GM12872 (cell line): ENCODE data around the gene PTPRN2.

ENCODE experiments used
- TF ChIP-seq, protein P1 (sequence below): IDR thresholded peaks from 3 replicates; pipeline ENCODE4 v1.5.1; 2011; ENCODE audit warnings: low read depth, mild to moderate bottlenecking, low read length, moderate library complexity; ENCODE audit not compliant: insufficient read depth

Gene PTPRN2

DNA sequence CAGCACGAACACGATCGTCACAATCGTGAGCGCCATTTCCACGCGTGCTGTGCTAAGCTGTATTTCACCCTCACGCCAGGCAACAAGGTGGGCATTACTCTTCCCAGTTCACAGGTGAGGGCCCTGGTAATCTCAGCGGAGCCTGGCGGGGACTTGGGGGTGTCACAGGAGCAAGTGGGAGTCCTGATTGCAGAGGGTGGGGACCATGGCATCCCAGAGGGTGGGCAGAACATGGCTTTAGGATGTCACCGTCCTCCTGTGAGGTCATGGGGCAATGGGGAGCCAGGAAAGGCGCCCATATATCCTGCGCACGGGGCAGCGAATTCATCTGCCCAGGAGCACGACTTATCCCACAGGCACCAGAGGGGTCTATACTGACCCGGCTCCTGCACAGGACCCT is 761.1 kb downstream of the PTPRN2 start:
- TF ChIP-seq, protein P1, sequence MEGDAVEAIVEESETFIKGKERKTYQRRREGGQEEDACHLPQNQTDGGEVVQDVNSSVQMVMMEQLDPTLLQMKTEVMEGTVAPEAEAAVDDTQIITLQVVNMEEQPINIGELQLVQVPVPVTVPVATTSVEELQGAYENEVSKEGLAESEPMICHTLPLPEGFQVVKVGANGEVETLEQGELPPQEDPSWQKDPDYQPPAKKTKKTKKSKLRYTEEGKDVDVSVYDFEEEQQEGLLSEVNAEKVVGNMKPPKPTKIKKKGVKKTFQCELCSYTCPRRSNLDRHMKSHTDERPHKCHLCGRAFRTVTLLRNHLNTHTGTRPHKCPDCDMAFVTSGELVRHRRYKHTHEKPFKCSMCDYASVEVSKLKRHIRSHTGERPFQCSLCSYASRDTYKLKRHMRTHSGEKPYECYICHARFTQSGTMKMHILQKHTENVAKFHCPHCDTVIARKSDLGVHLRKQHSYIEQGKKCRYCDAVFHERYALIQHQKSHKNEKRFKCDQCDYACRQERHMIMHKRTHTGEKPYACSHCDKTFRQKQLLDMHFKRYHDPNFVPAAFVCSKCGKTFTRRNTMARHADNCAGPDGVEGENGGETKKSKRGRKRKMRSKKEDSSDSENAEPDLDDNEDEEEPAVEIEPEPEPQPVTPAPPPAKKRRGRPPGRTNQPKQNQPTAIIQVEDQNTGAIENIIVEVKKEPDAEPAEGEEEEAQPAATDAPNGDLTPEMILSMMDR, result no peak

DNA sequence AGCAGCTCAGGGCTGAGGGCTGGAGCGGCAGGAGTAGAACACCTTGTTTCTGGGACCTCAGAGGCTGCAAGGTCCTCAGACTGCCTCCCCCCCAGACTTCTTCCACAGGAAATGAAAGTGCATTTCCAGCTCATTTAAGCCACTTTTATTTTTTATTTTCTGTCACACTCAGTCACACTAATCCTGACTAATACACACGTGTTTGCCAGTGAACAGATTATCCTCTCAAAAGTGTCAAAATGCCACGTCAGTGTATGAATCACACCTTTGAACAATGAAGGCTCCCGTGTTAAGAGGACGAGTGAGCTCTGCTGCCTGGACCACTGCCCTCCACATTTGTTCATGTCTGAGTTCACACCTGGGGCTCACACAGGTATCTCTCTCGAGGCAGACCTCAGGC is 762.3 kb downstream of the PTPRN2 start:
- TF ChIP-seq, protein P1, result no peak

DNA sequence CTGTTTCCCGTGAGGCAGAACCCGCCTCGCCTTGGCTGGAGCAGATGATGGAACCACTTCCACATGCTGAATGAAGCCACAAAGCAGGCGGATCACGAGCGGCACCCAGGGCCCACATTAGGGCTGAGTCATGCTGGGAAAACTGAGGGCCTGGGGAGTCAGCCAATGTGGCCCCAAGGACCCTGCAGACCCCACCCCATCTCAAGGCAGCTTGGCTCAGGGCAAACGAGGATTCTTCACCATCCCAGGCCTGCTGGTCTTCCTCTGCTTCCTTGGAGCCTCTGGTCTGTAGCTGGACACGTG is 762.9 kb downstream of the PTPRN2 start:
- TF ChIP-seq, protein P1, result no peak

- TF ChIP-seq, protein P1, result no peak
Observed at GRCh38 chr7:157824011-157824818, 763.4 kb downstream of the PTPRN2 start.

- TF ChIP-seq, protein P1, result no peak
Observed at GRCh38 chr7:157822688-157823031, 765.0 kb downstream of the PTPRN2 start.

GRCh38 chr7:157821959-157822687 is 765.5 kb downstream of the PTPRN2 start:
- TF ChIP-seq, protein P1, result no peak

DNA sequence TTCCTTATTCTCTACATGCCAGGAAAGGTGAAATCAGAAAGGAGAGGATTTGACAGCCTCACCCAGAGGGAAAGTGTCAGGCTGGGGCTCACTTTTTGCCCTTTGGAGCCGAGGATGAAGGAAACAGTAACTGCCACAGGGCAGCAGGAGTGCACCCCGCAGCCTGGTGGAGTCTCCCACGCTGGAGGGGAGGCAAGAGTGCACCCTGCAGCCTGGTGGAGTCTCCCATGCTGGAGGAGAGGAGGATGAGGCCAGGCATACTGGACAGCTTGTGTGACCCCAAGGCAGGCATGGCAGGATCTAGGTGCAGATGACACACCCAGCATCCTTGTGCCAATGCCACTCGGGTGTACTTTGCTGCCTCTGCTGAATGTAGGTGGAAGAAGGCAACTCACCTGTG is 766.8 kb downstream of the PTPRN2 start:
- TF ChIP-seq, protein P1, result no peak
